Measurements from ENCODE around the gene SLC52A3. TPM values are rescaled to one million over a fixed set of nuclear protein-coding genes. Genes with fewer than 3 reads are reported as not detected.

The SLC52A3 gene
- total and polyA plus RNA-seq, 4 donors: 0.06 to 0.08 (median 0.06) TPM; not detected in 1

GRCh38 chr20:796921-797320 lies 28.6 kb upstream of the SLC52A3 start:
- peaks cover 0 to 3% (median 0%) of the 10 kb centered on the region in 4 donors for H3K9me3 ChIP-seq (ENCODE audit: control insufficient read depth in 4 of 4, low read length in 3 of 4)
- H3K4me3 ChIP-seq (ENCODE audit: low read depth in 1 of 3, low read length in 3 of 3): no peak overlapping the region
- TF ChIP-seq, protein P1, sequence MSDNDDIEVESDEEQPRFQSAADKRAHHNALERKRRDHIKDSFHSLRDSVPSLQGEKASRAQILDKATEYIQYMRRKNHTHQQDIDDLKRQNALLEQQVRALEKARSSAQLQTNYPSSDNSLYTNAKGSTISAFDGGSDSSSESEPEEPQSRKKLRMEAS (IDR thresholded peaks at IDR 0.05): no peak
- TF ChIP-seq REST (IDR thresholded peaks at IDR 0.05): no peak
- TF ChIP-seq SP1 (IDR thresholded peaks at IDR 0.05): no peak
- TF ChIP-seq HNF4A (conservative IDR thresholded peaks at IDR 0.05): no peak
- no peak for TF ChIP-seq RXRA (IDR thresholded peaks at IDR 0.05)
- no peak for TF ChIP-seq GABPA (IDR thresholded peaks at IDR 0.05 in 1 of 2, conservative IDR thresholded peaks at IDR 0.05 in 1 of 2)
- no peak for TF ChIP-seq FOXA1 (IDR thresholded peaks at IDR 0.05)
- 71% methylated on average over 3 of the region's 3 CpGs for WGBS
- peaks cover 0 to 9% (median 0%) of the 10 kb centered on the region in 4 donors for H3K27me3 ChIP-seq (ENCODE audit: control insufficient read depth in 4 of 4, insufficient read depth in 4 of 4, low read length in 3 of 4)
- DNase-seq (ENCODE audit: low spot score): no peak
- no peak overlapping the region for H3K27ac ChIP-seq (ENCODE audit: low read depth in 1 of 2, low read length in 2 of 2)
- no peak overlapping the region for H3K9ac ChIP-seq (ENCODE audit: low read depth in 1 of 2, low read length in 2 of 2)
- H3K36me3 ChIP-seq (ENCODE audit: control insufficient read depth in 4 of 4, insufficient read depth in 3 of 4, low read depth in 1 of 4, low read length in 3 of 4): no peaks in the 10 kb centered on the region
- H3K4me1 ChIP-seq (ENCODE audit: control insufficient read depth in 4 of 4, insufficient read depth in 4 of 4, low read length in 3 of 4): no peaks in the 10 kb centered on the region

GRCh38 chr20:792248-792647 lies 23.9 kb upstream of the SLC52A3 start:
- no peak overlapping the region for H3K9ac ChIP-seq (ENCODE audit: low read depth in 1 of 2, low read length in 2 of 2)
- no peak for TF ChIP-seq HNF4A (conservative IDR thresholded peaks at IDR 0.05)
- TF ChIP-seq, protein P2, sequence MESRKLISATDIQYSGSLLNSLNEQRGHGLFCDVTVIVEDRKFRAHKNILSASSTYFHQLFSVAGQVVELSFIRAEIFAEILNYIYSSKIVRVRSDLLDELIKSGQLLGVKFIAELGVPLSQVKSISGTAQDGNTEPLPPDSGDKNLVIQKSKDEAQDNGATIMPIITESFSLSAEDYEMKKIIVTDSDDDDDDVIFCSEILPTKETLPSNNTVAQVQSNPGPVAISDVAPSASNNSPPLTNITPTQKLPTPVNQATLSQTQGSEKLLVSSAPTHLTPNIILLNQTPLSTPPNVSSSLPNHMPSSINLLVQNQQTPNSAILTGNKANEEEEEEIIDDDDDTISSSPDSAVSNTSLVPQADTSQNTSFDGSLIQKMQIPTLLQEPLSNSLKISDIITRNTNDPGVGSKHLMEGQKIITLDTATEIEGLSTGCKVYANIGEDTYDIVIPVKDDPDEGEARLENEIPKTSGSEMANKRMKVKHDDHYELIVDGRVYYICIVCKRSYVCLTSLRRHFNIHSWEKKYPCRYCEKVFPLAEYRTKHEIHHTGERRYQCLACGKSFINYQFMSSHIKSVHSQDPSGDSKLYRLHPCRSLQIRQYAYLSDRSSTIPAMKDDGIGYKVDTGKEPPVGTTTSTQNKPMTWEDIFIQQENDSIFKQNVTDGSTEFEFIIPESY (IDR thresholded peaks at IDR 0.05): no peak
- TF ChIP-seq FOXA1 (IDR thresholded peaks at IDR 0.05): no peak
- TF ChIP-seq JUND (IDR thresholded peaks at IDR 0.05): no peak
- no peak for TF ChIP-seq SP1 (IDR thresholded peaks at IDR 0.05)
- TF ChIP-seq EGR1 (IDR thresholded peaks at IDR 0.05; ENCODE audit: low read depth in 2 of 2): no peak
- TF ChIP-seq GABPA (IDR thresholded peaks at IDR 0.05 in 1 of 2, conservative IDR thresholded peaks at IDR 0.05 in 1 of 2): no peak
- TF ChIP-seq NR2F2 (IDR thresholded peaks at IDR 0.05): no peak
- TF ChIP-seq YY1 (IDR thresholded peaks at IDR 0.05): no peak
- no peak for TF ChIP-seq CTCF (IDR thresholded peaks at IDR 0.05; ENCODE audit: low read depth, low read length, missing input control)
- TF ChIP-seq RAD21 (IDR thresholded peaks at IDR 0.05): no peak
- no peak for TF ChIP-seq FOXA2 (IDR thresholded peaks at IDR 0.05)
- no peak for TF ChIP-seq TAF1 (conservative IDR thresholded peaks at IDR 0.05)
- TF ChIP-seq, protein P3, sequence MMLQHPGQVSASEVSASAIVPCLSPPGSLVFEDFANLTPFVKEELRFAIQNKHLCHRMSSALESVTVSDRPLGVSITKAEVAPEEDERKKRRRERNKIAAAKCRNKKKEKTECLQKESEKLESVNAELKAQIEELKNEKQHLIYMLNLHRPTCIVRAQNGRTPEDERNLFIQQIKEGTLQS (IDR thresholded peaks at IDR 0.05): no peak
- TF ChIP-seq REST (IDR thresholded peaks at IDR 0.05): no peak
- TF ChIP-seq, protein P1 (IDR thresholded peaks at IDR 0.05): no peak
- TF ChIP-seq RXRA (IDR thresholded peaks at IDR 0.05): no peak
- TF ChIP-seq HNF4G (IDR thresholded peaks at IDR 0.05): no peak
- WGBS: 88% methylated on average over 18 of the region's 18 CpGs
- H3K4me3 ChIP-seq (ENCODE audit: low read depth in 1 of 3, low read length in 3 of 3): no peak overlapping the region
- no peaks in the 10 kb centered on the region for H3K36me3 ChIP-seq (ENCODE audit: control insufficient read depth in 4 of 4, insufficient read depth in 3 of 4, low read depth in 1 of 4, low read length in 3 of 4)
- no peaks in the 10 kb centered on the region for H3K4me1 ChIP-seq (ENCODE audit: control insufficient read depth in 4 of 4, insufficient read depth in 4 of 4, low read length in 3 of 4)
- peaks cover 0 to 3% (median under 1%) of the 10 kb centered on the region in 4 donors for H3K9me3 ChIP-seq (ENCODE audit: control insufficient read depth in 4 of 4, low read length in 3 of 4)
- H3K27ac ChIP-seq (ENCODE audit: low read depth in 1 of 2, low read length in 2 of 2): no peak overlapping the region
- no peak for DNase-seq (ENCODE audit: low spot score)
- H3K27me3 ChIP-seq (ENCODE audit: control insufficient read depth in 4 of 4, insufficient read depth in 4 of 4, low read length in 3 of 4): peaks cover 0 to 3% (median 0%) of the 10 kb centered on the region in 4 donors
